ENCODE measurements around the gene PAOX. TPM values are rescaled to one million over a fixed set of nuclear protein-coding genes. Genes with fewer than 3 reads are reported as not detected.

The PAOX gene
- total and polyA plus RNA-seq, 9 of the 15 experiments (the other 6 are each of a cell fraction or from before 2014, with no cell fraction given), result 0.80 to 6.4 (median 2.6) TPM

- no peak for TF ChIP-seq PURB (CRISPR knock-in tag; IDR thresholded peaks at IDR 0.05; ENCODE audit: low read depth)
These were observed 6.6 kb upstream of the PAOX start (continued) for GRCh38 chr10:133372507-133372906.

DNA sequence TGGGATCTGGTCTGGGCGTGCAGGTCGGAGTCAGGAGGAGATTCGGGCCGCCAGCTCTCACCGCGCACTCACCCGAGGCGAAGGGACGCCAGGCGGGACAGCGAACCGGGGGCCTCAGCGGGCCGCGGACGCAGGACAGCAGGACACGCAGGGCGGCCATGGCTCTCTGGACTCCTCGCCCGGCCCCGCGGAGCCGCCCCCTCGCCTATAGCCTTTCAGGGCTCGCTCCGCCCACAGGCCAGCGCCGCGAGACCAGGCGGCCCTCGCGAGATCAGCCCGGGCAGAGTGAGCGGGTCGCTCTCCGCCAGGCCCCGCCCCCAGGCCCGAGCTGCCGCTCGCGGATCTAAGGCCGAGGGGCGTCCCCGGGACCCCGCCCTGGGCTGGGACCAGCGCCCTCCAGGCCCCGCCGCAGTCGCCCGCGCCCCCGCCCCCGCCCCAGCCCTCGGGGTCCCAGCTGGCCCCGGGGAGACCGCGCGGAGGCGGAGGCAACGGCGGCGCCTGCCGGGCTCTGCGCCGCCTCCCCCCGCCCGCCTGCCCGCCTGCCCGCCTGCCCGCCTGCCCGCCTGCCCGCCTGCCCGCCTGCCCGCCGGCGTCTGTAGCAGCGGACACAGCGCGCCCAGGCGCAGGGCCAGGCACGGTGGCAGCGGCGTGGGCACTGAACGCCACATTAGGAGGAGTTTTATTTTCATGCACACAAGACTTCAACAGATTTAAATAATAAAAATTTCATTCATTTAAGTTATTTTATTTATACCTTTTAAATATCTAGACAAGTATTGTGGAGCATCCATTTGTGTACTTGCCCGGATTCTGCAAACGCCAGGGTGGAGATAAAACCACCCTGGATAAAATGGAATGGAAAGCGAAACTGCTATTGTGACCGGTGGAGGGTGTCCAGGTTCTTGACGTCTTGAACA, 5.6 kb upstream of the PAOX start, which contains the start of gene ECHS1:
ECHS1 (minus strand) TSS at position 181 of the 917 bp plus-strand sequence; CDS start at position 160, 21 bp downstream.
- in situ Hi-C loops (cut with MboI), result no loop called here
- TF ChIP-seq TOE1 (IDR thresholded peaks at IDR 0.05; ENCODE audit: borderline replicate concordance) (no peak), TOE1 (CRISPR knock-in tag; IDR thresholded peaks at IDR 0.05; ENCODE audit: borderline replicate concordance, low read depth) (no peak), FOXP4 (CRISPR knock-in tag; IDR thresholded peaks at IDR 0.05; ENCODE audit: borderline replicate concordance) (no peak), SLC30A9 (CRISPR knock-in tag; IDR thresholded peaks at IDR 0.05) (no peak), L3MBTL2 (IDR thresholded peaks at IDR 0.05) (no peak), MXI1 (IDR thresholded peaks at IDR 0.05; ENCODE audit: low read depth, low read length) (peak; percentile 45; the same call in 1 of the 2 replicates), EGR1 (conservative IDR thresholded peaks at IDR 0.05) (peak; percentile 49; the same call in 1 of the 2 replicates), TEAD4 (IDR thresholded peaks at IDR 0.05; ENCODE audit: low read length) (no peak), TEAD4 (CRISPR knock-in tag; IDR thresholded peaks at IDR 0.05; ENCODE audit: borderline replicate concordance) (no peak), ZNF134 (CRISPR knock-in tag; conservative IDR thresholded peaks at IDR 0.05) (no peak), ZNF165 (CRISPR knock-in tag; IDR thresholded peaks at IDR 0.05; ENCODE audit: borderline replicate concordance) (no peak), LEF1 (IDR thresholded peaks at IDR 0.05) (no peak)
- TF ChIP-seq, protein P1, sequence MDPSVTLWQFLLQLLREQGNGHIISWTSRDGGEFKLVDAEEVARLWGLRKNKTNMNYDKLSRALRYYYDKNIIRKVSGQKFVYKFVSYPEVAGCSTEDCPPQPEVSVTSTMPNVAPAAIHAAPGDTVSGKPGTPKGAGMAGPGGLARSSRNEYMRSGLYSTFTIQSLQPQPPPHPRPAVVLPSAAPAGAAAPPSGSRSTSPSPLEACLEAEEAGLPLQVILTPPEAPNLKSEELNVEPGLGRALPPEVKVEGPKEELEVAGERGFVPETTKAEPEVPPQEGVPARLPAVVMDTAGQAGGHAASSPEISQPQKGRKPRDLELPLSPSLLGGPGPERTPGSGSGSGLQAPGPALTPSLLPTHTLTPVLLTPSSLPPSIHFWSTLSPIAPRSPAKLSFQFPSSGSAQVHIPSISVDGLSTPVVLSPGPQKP (CRISPR knock-in tag; IDR thresholded peaks at IDR 0.05), result no peak

More for the DNA sequence above, 5.6 kb upstream of the PAOX start, which contains the start of gene ECHS1:
- Histone ChIP-seq H3K9ac (ENCODE audit: insufficient read depth in 1 of 2, low read depth in 2 of 2, low read length in 2 of 2) (peak within 1 kb of the TSS; percentile 61 to 95), H3K4me3 (peak within 1 kb of the TSS; percentile 57), H3K9me1 (ENCODE audit: control insufficient read depth, insufficient read depth, low read length) (no peaks in the 10 kb centered on the region), H4K20me1 (replicated peaks; ENCODE audit: control insufficient read depth, insufficient read depth, low read length) (no peaks in the 10 kb centered on the region), H3K79me2 (ENCODE audit: control insufficient read depth, insufficient read depth, low read length) (peaks cover 9% of the 10 kb centered on the region), H3K4me1 (replicated peaks in 1 of 2; ENCODE audit: control insufficient read depth in 2 of 2, insufficient read depth in 2 of 2, low read length in 2 of 2) (peaks cover 7 to 27% of the 10 kb centered on the region in 2 experiments; a peak in 3 of 5 replicates), H2AFZ (ENCODE audit: low read depth, low read length) (peak within 1 kb of the TSS; percentile 72; the same call in 1 of the 2 replicates), H3K27me3 (ENCODE audit: control insufficient read depth in 2 of 2, insufficient read depth in 2 of 2, low read length in 2 of 2) (no peaks in the 10 kb centered on the region), H3K4me2 (ENCODE audit: insufficient read depth, low read length) (peak within 1 kb of the TSS; percentile 78), H3K9me3 (replicated peaks; ENCODE audit: control insufficient read depth, insufficient read depth, low read depth, low read length) (no peaks in the 10 kb centered on the region), H3K36me3 (ENCODE audit: control insufficient read depth, insufficient read depth, low read length) (peaks cover 27% of the 10 kb centered on the region; the same call in 2 of the 3 replicates), H3K27ac (ENCODE audit: extremely low read depth, low read depth, low read length) (peak within 1 kb of the TSS; percentile 61; the same call in 2 of the 3 replicates)
- WGBS (ENCODE audit: insufficient coverage, low coverage, missing lambda C conversion rate), result 9% methylated on average over 17 of the region's 89 CpGs
- intact Hi-C loops (cut with micrococcal nuclease), result no loop called here
- DNase-seq (ENCODE audit: extremely low read depth in 1 of 4, low spot score in 3 of 4) (peak; percentile 92 to 96 (median 94)), FAIRE-seq (peak; percentile 61), ATAC-seq (peak; percentile 100)
- no TSS peak for BruUV-seq (replicated peaks)
- POLR2A ChIA-PET, result interaction anchor here (1.0 to 2.2 kb wide), 2 partner anchors 11 to 12 kb away, joined by 6 to 10 read pairs; no protein-coding TSS in a partner anchor
- CTCF ChIA-PET (ENCODE audit: low intra/inter-chr PET ratio), result no interaction called here

Measured in K562 (cell line).